ENCODE results near the gene RASGRP4. TPM values are rescaled to one million over a fixed set of nuclear protein-coding genes. Genes with fewer than 3 reads are reported as not detected.
"Not testable (repeated sequence)": the region's sequence is repeated elsewhere in the genome, so short reads cannot be mapped to it uniquely, and the experiment has no call there.

Gene RASGRP4
- polyA plus RNA-seq, 1 donor (not counting 4 experiments of a cell fraction or from before 2014, with no cell fraction given): not detected

DNA sequence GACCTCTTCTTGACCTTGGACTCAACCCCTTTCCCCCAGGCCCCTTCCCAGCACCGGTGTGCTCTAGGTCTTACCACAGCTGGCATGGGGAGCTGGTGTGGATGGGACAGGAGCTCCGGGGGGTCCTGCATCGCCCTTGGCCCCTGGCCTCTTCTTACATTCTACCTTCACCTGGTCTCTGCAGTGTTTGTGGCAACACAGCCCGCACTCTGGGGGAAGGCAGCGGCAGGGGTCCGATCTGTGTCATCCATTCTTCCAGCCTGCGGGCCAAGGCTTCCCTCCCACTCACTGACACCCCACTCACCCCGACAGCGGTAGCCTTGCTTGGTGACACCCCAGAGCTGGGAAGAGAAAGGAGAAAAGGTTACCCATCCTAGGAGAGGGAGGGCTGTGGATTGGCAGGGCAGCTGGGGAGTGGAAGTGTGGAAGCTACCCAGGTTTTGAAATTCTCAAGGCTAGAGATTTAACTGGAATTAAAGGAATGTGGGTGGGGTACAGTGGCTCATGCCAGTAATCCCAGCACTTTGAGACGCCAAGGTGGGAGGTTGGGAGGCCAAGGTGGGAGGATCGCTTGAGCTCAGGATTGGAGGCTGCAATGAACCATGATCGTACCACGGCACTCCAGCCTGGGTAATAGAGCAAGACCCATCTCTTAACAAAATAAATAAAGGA is 14.8 kb downstream of the RASGRP4 start:
- dilution Hi-C loops (cut with MboI; ENCODE audit: extremely low pct_ligation_motif_present, low sequenced_read_pairs): no loop called here
- H3K9me1 ChIP-seq (ENCODE audit: control insufficient read depth, extremely low read depth, insufficient read depth, low read length): no peaks in the 10 kb centered on the region
- H3K4me3 ChIP-seq (ENCODE audit: control insufficient read depth in 2 of 3, extremely low read depth in 1 of 3, insufficient read depth in 2 of 3, low read depth in 1 of 3, low read length in 3 of 3): no peak overlapping the region
- no peaks in the 10 kb centered on the region for H3K27me3 ChIP-seq (ENCODE audit: control insufficient read depth, extremely low read depth, insufficient read depth, low read length)
- no peak overlapping the region for H3K27ac ChIP-seq (ENCODE audit: control insufficient read depth, insufficient read depth, low read length)
- H4K20me1 ChIP-seq (ENCODE audit: control insufficient read depth, extremely low read depth, insufficient read depth, low read length): no peaks in the 10 kb centered on the region
- H3K36me3 ChIP-seq (ENCODE audit: control insufficient read depth in 2 of 2, extremely low read depth in 1 of 2, insufficient read depth in 2 of 2, low read length in 2 of 2): peaks cover 0 to 4% of the 10 kb centered on the region in 2 experiments
- no peak for FAIRE-seq
- no peaks in the 10 kb centered on the region for H3K9me3 ChIP-seq (ENCODE audit: control insufficient read depth, low read depth, low read length)
- H3K9ac ChIP-seq (ENCODE audit: control insufficient read depth, extremely low read depth, insufficient read depth, low read length): no peak overlapping the region
- no peaks in the 10 kb centered on the region for H3K4me1 ChIP-seq (ENCODE audit: control insufficient read depth, extremely low read depth, insufficient read depth, low read length)
- TF ChIP-seq, protein P1, sequence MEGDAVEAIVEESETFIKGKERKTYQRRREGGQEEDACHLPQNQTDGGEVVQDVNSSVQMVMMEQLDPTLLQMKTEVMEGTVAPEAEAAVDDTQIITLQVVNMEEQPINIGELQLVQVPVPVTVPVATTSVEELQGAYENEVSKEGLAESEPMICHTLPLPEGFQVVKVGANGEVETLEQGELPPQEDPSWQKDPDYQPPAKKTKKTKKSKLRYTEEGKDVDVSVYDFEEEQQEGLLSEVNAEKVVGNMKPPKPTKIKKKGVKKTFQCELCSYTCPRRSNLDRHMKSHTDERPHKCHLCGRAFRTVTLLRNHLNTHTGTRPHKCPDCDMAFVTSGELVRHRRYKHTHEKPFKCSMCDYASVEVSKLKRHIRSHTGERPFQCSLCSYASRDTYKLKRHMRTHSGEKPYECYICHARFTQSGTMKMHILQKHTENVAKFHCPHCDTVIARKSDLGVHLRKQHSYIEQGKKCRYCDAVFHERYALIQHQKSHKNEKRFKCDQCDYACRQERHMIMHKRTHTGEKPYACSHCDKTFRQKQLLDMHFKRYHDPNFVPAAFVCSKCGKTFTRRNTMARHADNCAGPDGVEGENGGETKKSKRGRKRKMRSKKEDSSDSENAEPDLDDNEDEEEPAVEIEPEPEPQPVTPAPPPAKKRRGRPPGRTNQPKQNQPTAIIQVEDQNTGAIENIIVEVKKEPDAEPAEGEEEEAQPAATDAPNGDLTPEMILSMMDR (optimal IDR thresholded peaks at IDR 0.05 in 1 of 3, IDR thresholded peaks at IDR 0.05 in 1 of 3, conservative IDR thresholded peaks at IDR 0.05 in 1 of 3; ENCODE audit: extremely low read depth in 1 of 3, insufficient read depth in 2 of 3, low read length in 3 of 3): no peak
- TF ChIP-seq EZH2 (IDR thresholded peaks at IDR 0.05; ENCODE audit: low read length): no peak
- no peak overlapping the region for H3K4me2 ChIP-seq (ENCODE audit: control insufficient read depth, extremely low read depth, insufficient read depth, low read depth, low read length)
- no peaks in the 10 kb centered on the region for H3K79me2 ChIP-seq (ENCODE audit: control insufficient read depth, insufficient read depth, low read length)
- no peak for DNase-seq (ENCODE audit: low read depth, low spot score)
- no peak overlapping the region for H2AFZ ChIP-seq (ENCODE audit: control insufficient read depth, low read length)

DNA sequence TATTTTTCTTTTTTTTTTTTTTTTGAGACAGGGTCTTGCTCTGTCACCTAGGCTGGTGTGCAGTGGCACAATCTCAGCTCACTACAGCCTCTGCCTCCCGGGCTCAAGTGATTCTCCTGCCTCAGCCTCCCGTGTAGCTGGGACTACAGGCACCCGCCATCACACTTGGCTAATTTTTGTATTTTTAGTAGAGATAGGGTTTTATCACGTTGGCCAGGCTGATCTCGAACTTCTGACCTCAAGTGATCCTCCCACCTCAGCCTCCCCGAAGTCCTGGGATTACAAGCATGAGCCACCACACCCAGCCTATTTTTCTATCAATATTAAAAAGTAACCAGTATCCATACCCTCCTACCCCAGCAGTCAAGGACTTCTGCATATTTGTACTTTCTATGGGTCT is 15.6 kb downstream of the RASGRP4 start:
- dilution Hi-C loops (cut with MboI; ENCODE audit: extremely low pct_ligation_motif_present, low sequenced_read_pairs); H3K9ac ChIP-seq (ENCODE audit: control insufficient read depth, extremely low read depth, insufficient read depth, low read length); DNase-seq (ENCODE audit: low read depth, low spot score); H3K9me3 ChIP-seq (ENCODE audit: control insufficient read depth, low read depth, low read length); H3K9me1 ChIP-seq (ENCODE audit: control insufficient read depth, extremely low read depth, insufficient read depth, low read length); H3K27ac ChIP-seq (ENCODE audit: control insufficient read depth, insufficient read depth, low read length); H3K4me3 ChIP-seq (ENCODE audit: control insufficient read depth in 2 of 3, extremely low read depth in 1 of 3, insufficient read depth in 2 of 3, low read depth in 1 of 3, low read length in 3 of 3); H2AFZ ChIP-seq (ENCODE audit: control insufficient read depth, low read length); H3K4me2 ChIP-seq (ENCODE audit: control insufficient read depth, extremely low read depth, insufficient read depth, low read depth, low read length); H4K20me1 ChIP-seq (ENCODE audit: control insufficient read depth, extremely low read depth, insufficient read depth, low read length); H3K36me3 ChIP-seq (ENCODE audit: control insufficient read depth in 2 of 2, extremely low read depth in 1 of 2, insufficient read depth in 2 of 2, low read length in 2 of 2); H3K27me3 ChIP-seq (ENCODE audit: control insufficient read depth, extremely low read depth, insufficient read depth, low read length); H3K4me1 ChIP-seq (ENCODE audit: control insufficient read depth, extremely low read depth, insufficient read depth, low read length); FAIRE-seq; H3K79me2 ChIP-seq (ENCODE audit: control insufficient read depth, insufficient read depth, low read length): not testable (repeated sequence)

DNA sequence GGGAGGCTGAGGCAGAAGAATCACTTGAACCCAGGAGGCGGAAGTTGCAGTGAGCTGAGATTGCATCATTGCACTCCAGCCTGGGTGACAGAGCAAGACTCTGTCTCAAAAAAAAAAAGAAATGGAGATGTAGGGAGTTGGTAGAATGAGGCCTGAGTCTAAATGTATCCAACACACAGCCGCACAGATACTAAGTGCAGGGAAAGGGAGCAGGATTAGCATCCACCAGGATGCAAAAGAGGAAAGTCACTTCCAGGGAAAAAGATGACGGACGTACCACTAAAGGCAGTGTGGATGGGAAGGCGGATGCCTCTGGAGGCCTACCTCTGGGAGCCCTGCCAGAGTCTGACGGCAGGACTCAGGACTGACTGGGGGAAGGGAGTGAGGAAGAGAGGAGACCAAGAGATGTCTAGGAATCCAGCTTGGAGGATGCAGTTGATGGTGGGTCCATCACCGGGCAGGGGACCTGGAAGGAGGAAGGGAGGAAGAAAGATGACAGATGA is 16.3 kb downstream of the RASGRP4 start:
- DNase-seq (ENCODE audit: low read depth, low spot score) (no peak), FAIRE-seq (no peak)
- peaks cover 0 to 4% of the 10 kb centered on the region in 2 experiments for H3K36me3 ChIP-seq (ENCODE audit: control insufficient read depth in 2 of 2, extremely low read depth in 1 of 2, insufficient read depth in 2 of 2, low read length in 2 of 2)
- dilution Hi-C loops (cut with MboI; ENCODE audit: extremely low pct_ligation_motif_present, low sequenced_read_pairs): no loop called here
- H2AFZ ChIP-seq (ENCODE audit: control insufficient read depth, low read length): no peak overlapping the region
- H3K9me1 ChIP-seq (ENCODE audit: control insufficient read depth, extremely low read depth, insufficient read depth, low read length): no peaks in the 10 kb centered on the region
- no peak overlapping the region for H3K27ac ChIP-seq (ENCODE audit: control insufficient read depth, insufficient read depth, low read length)
- no peaks in the 10 kb centered on the region for H3K79me2 ChIP-seq (ENCODE audit: control insufficient read depth, insufficient read depth, low read length)
- H3K9ac ChIP-seq (ENCODE audit: control insufficient read depth, extremely low read depth, insufficient read depth, low read length): no peak overlapping the region
- H3K27me3 ChIP-seq (ENCODE audit: control insufficient read depth, extremely low read depth, insufficient read depth, low read length): no peaks in the 10 kb centered on the region
- no peaks in the 10 kb centered on the region for H3K4me1 ChIP-seq (ENCODE audit: control insufficient read depth, extremely low read depth, insufficient read depth, low read length)
- no peak overlapping the region for H3K4me2 ChIP-seq (ENCODE audit: control insufficient read depth, extremely low read depth, insufficient read depth, low read depth, low read length)
- H3K4me3 ChIP-seq (ENCODE audit: control insufficient read depth in 2 of 3, extremely low read depth in 1 of 3, insufficient read depth in 2 of 3, low read depth in 1 of 3, low read length in 3 of 3): no peak overlapping the region
- H4K20me1 ChIP-seq (ENCODE audit: control insufficient read depth, extremely low read depth, insufficient read depth, low read length): no peaks in the 10 kb centered on the region
- H3K9me3 ChIP-seq (ENCODE audit: control insufficient read depth, low read depth, low read length): no peaks in the 10 kb centered on the region
- no peak for TF ChIP-seq EZH2 (IDR thresholded peaks at IDR 0.05; ENCODE audit: low read length)
- TF ChIP-seq, protein P1 (optimal IDR thresholded peaks at IDR 0.05 in 1 of 3, IDR thresholded peaks at IDR 0.05 in 1 of 3, conservative IDR thresholded peaks at IDR 0.05 in 1 of 3; ENCODE audit: extremely low read depth in 1 of 3, insufficient read depth in 2 of 3, low read length in 3 of 3): no peak

Measured in keratinocyte (primary cell).